Measurements from ENCODE around the gene RFLNA.

The RFLNA gene

DNA sequence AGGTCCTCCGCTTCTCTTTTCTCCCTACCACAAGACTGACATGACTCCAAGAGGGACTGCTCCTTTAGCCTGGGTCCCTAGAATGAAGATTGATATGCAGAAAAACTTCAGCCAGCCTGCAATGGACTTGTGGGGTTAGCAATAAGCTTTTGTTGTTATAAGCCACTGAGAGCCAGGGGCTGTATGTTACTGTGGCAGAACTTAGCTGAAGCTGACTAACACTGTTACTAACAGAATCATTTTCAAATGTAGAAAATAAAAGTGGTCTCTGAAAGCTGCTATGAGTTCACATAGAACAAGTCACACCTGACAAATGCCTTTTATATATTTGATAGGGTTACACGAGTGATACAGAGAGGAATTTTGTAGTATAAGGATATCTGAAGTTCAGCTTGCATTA is 13.6 kb upstream of the RFLNA start:
- Histone ChIP-seq H3K27ac (ENCODE audit: low read depth, low read length) (no peak overlapping the region), H3K9ac (ENCODE audit: low read length in 5 of 5) (no peak overlapping the region), H3K36me3 (ENCODE audit: control insufficient read depth in 5 of 5, insufficient read depth in 5 of 5, low read length in 5 of 5) (no peaks in the 10 kb centered on the region), H3K27me3 (ENCODE audit: control insufficient read depth in 5 of 5, insufficient read depth in 4 of 5, low read length in 5 of 5) (peaks cover 9 to 43% (median 25%) of the 10 kb centered on the region in 5 donors), H3K9me3 (ENCODE audit: control insufficient read depth in 5 of 5, low read length in 5 of 5) (peaks cover 3 to 18% (median 9%) of the 10 kb centered on the region in 5 donors), H3K4me3 (ENCODE audit: low read depth in 1 of 5, low read length in 5 of 5) (no peak overlapping the region), H3K4me1 (ENCODE audit: control insufficient read depth in 5 of 5, insufficient read depth in 5 of 5, low read length in 5 of 5) (peaks cover 0 to 15% (median 3%) of the 10 kb centered on the region in 5 donors)

DNA sequence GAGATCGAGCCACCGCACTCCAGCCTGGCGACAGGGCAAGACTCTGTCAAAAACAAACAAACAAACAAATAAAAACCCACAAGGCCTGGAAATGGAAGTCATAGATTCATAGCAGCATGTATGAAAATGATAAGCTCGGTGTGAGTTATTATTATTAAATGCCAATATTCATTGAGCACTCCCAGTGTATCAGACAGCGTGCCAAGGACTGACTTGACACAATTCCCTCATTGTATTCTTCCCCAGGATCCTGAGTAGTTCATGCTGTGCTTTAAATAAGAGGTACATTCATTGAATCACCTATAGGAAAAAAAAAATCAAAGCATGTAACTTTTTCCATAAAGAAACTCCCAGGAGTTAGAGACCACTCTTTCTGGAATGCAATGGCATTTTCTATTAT is 12.6 kb upstream of the RFLNA start:
- Histone ChIP-seq H3K27ac (ENCODE audit: low read depth, low read length) (no peak overlapping the region), H3K9me3 (ENCODE audit: control insufficient read depth in 5 of 5, low read length in 5 of 5) (peaks cover 3 to 18% (median 9%) of the 10 kb centered on the region in 5 donors), H3K9ac (ENCODE audit: low read length in 5 of 5) (no peak overlapping the region), H3K36me3 (ENCODE audit: control insufficient read depth in 5 of 5, insufficient read depth in 5 of 5, low read length in 5 of 5) (no peaks in the 10 kb centered on the region), H3K4me3 (ENCODE audit: low read depth in 1 of 5, low read length in 5 of 5) (no peak overlapping the region), H3K27me3 (ENCODE audit: control insufficient read depth in 5 of 5, insufficient read depth in 4 of 5, low read length in 5 of 5) (peaks cover 9 to 36% (median 19%) of the 10 kb centered on the region in 5 donors), H3K4me1 (ENCODE audit: control insufficient read depth in 5 of 5, insufficient read depth in 5 of 5, low read length in 5 of 5) (peaks cover 0 to 15% (median 3%) of the 10 kb centered on the region in 5 donors)

DNA sequence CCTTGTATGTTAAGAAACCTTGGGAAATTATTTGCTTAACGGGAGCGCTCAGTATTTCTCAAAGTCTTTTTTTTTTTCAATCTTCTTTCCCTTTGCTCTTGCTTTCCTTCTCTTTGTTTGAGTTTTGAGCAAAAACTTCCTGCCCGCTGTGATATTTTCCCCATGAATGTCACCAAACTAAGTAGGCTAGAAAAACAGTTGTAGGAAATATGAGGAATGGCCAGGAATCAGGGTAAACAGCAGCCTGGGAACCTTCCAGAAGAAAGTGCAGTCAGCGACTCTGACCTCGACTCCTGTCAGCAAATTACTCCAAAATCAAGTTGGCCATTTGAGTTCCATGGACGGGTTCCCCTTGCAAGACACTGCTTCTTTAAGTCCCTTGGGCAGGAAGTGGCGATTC is 11.6 kb upstream of the RFLNA start:
- peaks cover 3 to 23% (median 16%) of the 10 kb centered on the region in 5 donors for H3K9me3 ChIP-seq (ENCODE audit: control insufficient read depth in 5 of 5, low read length in 5 of 5)
- peaks cover 0 to 13% (median 3%) of the 10 kb centered on the region in 5 donors for H3K4me1 ChIP-seq (ENCODE audit: control insufficient read depth in 5 of 5, insufficient read depth in 5 of 5, low read length in 5 of 5)
- H3K4me3 ChIP-seq (ENCODE audit: low read depth in 1 of 5, low read length in 5 of 5) = no peak overlapping the region
- H3K27me3 ChIP-seq (ENCODE audit: control insufficient read depth in 5 of 5, insufficient read depth in 4 of 5, low read length in 5 of 5) = peaks cover 9 to 31% (median 14%) of the 10 kb centered on the region in 5 donors
- no peak overlapping the region for H3K27ac ChIP-seq (ENCODE audit: low read depth, low read length)
- H3K9ac ChIP-seq (ENCODE audit: low read length in 5 of 5) = no peak overlapping the region
- H3K36me3 ChIP-seq (ENCODE audit: control insufficient read depth in 5 of 5, insufficient read depth in 5 of 5, low read length in 5 of 5) = no peaks in the 10 kb centered on the region

DNA sequence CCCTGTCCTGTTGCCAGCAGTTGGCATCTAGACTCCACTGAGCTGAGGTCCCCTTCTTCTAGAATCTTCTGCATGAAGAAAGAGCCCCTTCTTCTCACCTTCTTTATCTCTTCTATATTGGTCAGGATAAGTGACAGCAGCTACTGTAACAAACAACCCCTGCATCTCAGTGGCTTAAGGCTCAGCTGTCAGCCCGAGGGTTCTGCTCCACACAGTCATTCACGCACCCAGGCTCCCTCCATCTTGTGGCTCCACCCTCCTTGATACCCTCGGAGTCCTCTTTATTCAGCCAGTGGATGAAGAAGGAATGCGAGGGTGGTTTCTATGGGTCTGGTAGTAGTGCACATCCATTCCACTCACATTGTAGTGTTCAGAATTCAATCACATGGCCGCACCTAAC is 10.5 kb upstream of the RFLNA start:
- Histone ChIP-seq H3K27me3 (ENCODE audit: control insufficient read depth in 5 of 5, insufficient read depth in 4 of 5, low read length in 5 of 5) (peaks cover 0 to 23% (median 5%) of the 10 kb centered on the region in 5 donors), H3K9ac (ENCODE audit: low read length in 5 of 5) (no peak overlapping the region), H3K27ac (ENCODE audit: low read depth, low read length) (no peak overlapping the region), H3K4me1 (ENCODE audit: control insufficient read depth in 5 of 5, insufficient read depth in 5 of 5, low read length in 5 of 5) (peaks cover 2 to 17% (median 4%) of the 10 kb centered on the region in 5 donors), H3K36me3 (ENCODE audit: control insufficient read depth in 5 of 5, insufficient read depth in 5 of 5, low read length in 5 of 5) (no peaks in the 10 kb centered on the region), H3K4me3 (ENCODE audit: low read depth in 1 of 5, low read length in 5 of 5) (no peak overlapping the region), H3K9me3 (ENCODE audit: control insufficient read depth in 5 of 5, low read length in 5 of 5) (peaks cover 3 to 26% (median 16%) of the 10 kb centered on the region in 5 donors)

DNA sequence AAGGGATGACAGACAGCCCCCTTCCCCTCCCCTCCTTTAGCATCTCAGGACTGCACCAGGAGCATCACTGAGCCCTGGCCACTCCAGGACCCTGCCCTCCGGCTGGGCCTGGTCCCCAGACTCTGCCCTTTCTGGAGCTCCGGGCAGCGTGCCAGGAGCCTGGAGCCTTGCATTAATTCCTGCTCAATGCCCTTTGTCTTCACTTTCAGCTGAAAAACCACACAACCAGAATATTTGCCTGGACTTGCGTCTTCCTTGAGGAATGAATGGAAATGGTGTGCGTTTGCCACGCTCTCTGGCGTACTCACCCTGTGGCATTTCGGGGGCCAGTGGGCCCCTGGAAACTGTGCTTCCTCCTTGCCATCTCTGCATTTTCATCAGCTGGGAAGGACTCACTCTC is 8.5 kb upstream of the RFLNA start:
- Histone ChIP-seq H3K27ac (ENCODE audit: low read depth, low read length) (no peak overlapping the region), H3K9me3 (ENCODE audit: control insufficient read depth in 5 of 5, low read length in 5 of 5) (peaks cover 0 to 22% (median 16%) of the 10 kb centered on the region in 5 donors), H3K4me1 (ENCODE audit: control insufficient read depth in 5 of 5, insufficient read depth in 5 of 5, low read length in 5 of 5) (peaks cover 0 to 18% (median 6%) of the 10 kb centered on the region in 5 donors), H3K4me3 (ENCODE audit: low read depth in 1 of 5, low read length in 5 of 5) (no peak overlapping the region), H3K27me3 (ENCODE audit: control insufficient read depth in 5 of 5, insufficient read depth in 4 of 5, low read length in 5 of 5) (peaks cover 0 to 12% (median 0%) of the 10 kb centered on the region in 5 donors), H3K36me3 (ENCODE audit: control insufficient read depth in 5 of 5, insufficient read depth in 5 of 5, low read length in 5 of 5) (no peaks in the 10 kb centered on the region), H3K9ac (ENCODE audit: low read length in 5 of 5) (no peak overlapping the region)

DNA sequence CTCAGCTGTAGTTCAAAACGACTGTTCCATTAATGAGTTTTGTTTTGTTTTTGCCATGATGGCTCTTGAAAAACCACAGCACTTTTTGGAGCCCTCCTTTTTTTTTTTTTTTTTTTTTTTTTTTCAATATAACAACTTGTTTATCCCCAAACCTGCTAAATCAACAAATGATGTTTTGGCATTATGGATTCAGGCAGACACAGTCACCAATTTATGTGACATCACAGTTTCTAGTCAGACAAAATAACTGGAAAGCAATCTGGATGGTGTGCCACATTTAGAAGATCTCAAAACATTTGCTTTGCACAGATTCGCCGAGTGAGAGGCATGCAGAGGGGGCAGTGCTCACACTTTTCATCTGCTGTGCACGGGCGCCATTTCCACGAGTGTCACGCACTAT is 7.9 kb upstream of the RFLNA start:
- H3K4me3 ChIP-seq (ENCODE audit: low read depth in 1 of 5, low read length in 5 of 5) = no peak overlapping the region

DNA sequence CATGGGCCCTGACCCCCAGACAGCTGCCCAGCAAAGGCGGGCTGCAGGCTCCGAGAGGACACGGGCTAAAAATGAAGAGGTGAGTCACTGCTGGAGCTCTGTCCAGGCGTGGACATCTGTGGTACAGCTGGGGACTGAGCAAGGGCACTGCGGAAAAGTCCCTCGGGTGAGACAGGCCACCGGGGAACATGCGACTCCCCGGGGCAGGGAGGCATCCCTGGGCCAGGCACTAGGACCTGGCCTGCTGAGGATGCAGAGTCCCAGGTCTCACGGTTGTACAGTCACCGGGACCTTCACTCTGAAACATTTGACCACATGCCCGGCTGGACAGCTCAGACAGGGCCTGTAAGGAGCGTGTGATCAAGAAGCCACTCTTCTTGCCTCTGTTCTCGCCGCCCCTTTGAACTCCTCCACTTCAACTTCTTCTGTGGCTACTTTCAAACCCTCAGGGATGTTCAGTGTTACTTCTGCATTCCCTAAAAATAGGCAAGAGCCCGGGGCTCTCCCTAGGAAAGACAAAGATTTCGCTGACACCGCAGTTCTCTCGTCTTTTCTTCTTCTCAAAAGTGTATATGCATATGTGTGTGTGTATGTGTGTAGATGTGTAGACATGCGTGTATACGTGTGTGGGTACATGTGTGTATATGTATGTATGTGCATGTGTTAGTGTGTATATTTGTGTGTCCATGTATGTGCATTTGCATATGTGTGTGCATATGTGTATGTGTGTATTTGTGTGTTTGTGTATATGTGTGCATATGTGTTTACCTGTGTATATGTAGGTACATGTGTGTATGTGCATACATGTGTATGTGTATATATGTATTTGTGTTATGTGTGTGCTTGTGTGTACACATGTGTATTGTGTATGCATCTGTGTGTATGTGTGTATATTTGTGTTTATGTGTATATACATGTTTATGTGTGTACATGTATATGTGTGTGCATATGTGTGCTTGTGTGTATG is 5.0 kb upstream of the RFLNA start:
- H3K27ac ChIP-seq (ENCODE audit: low read depth, low read length) = no peak overlapping the region
- no peaks in the 10 kb centered on the region for H3K36me3 ChIP-seq (ENCODE audit: control insufficient read depth in 5 of 5, insufficient read depth in 5 of 5, low read length in 5 of 5)
- H3K4me3 ChIP-seq (ENCODE audit: low read depth in 1 of 5, low read length in 5 of 5) = no peak overlapping the region
- H3K27me3 ChIP-seq (ENCODE audit: control insufficient read depth in 5 of 5, insufficient read depth in 4 of 5, low read length in 5 of 5) = peaks cover 0 to 15% (median 0%) of the 10 kb centered on the region in 5 donors
- H3K9ac ChIP-seq (ENCODE audit: low read length in 5 of 5) = no peak overlapping the region
- peaks cover 0 to 26% (median 8%) of the 10 kb centered on the region in 5 donors for H3K4me1 ChIP-seq (ENCODE audit: control insufficient read depth in 5 of 5, insufficient read depth in 5 of 5, low read length in 5 of 5)
- H3K9me3 ChIP-seq (ENCODE audit: control insufficient read depth in 5 of 5, low read length in 5 of 5) = peaks cover 0 to 15% (median 8%) of the 10 kb centered on the region in 5 donors

More for the DNA sequence above, 7.9 kb upstream of the RFLNA start:
- Histone ChIP-seq H3K9ac (ENCODE audit: low read length in 5 of 5) (no peak overlapping the region), H3K4me1 (ENCODE audit: control insufficient read depth in 5 of 5, insufficient read depth in 5 of 5, low read length in 5 of 5) (peaks cover 0 to 18% (median 6%) of the 10 kb centered on the region in 5 donors), H3K36me3 (ENCODE audit: control insufficient read depth in 5 of 5, insufficient read depth in 5 of 5, low read length in 5 of 5) (no peaks in the 10 kb centered on the region), H3K27ac (ENCODE audit: low read depth, low read length) (no peak overlapping the region), H3K9me3 (ENCODE audit: control insufficient read depth in 5 of 5, low read length in 5 of 5) (peaks cover 0 to 22% (median 16%) of the 10 kb centered on the region in 5 donors), H3K27me3 (ENCODE audit: control insufficient read depth in 5 of 5, insufficient read depth in 4 of 5, low read length in 5 of 5) (peaks cover 0 to 12% (median 0%) of the 10 kb centered on the region in 5 donors)

DNA sequence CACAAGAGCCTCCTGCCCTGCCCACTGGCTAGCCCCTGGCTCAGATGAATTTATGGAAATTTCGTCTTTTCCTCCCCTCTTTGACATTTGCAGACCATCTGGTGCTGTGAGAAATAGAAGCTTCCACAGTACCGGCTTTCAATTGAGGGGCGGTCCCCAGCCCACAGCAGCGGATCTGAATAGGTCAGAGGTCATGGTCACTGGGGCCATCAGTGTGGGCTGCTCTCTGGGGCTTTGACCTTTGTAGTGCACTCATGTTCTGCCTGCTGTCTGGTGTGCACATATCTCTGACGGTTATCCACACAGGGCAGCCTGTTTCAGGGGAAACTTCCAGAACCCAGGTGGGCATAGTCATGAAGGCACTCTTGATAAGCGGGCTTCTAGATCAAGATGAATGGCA is 2.5 kb upstream of the RFLNA start:
- no peak overlapping the region for H3K27ac ChIP-seq (ENCODE audit: low read depth, low read length)
- peaks cover 0 to 40% (median 16%) of the 10 kb centered on the region in 5 donors for H3K4me1 ChIP-seq (ENCODE audit: control insufficient read depth in 5 of 5, insufficient read depth in 5 of 5, low read length in 5 of 5)

DNA sequence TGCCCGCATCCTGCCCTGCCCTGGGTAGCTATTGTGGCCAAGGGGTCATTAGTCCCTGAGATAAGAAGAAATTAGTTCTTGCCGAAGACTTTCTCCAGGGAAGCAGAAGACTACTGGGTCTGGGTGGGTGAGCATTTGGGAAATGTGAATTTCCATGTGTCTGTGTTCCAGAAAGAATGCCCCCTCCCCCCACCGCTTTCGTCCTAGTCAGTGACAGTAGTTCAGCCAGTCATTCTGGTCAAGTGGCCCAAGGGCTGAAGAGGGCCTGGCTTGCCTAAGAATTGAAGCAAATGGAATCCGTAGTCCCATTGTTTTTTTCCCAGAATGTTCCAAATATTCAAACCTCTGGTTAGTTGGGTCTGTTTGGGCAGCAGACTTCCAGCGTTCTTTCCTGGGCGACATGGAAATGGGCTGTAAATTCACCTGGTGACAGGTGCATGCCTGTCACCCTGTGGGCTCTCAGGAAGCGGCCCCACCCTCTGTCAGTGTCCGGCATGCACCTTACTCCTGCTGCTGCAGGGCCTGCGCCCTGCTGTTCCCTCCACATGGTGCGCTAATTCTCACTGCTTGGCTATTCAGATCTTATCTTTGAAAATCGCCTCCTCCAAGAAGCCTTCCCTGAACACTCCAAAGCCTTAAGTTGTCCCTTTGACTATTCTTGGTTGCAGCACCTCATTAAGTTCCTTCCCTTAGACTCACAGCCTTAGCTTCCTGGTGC is 1.4 kb upstream of the RFLNA start:
- peaks cover 12 to 30% (median 28%) of the 10 kb centered on the region in 5 donors for H3K27me3 ChIP-seq (ENCODE audit: control insufficient read depth in 5 of 5, insufficient read depth in 4 of 5, low read length in 5 of 5)

More for the DNA sequence above, 2.5 kb upstream of the RFLNA start:
- Histone ChIP-seq H3K4me3 (ENCODE audit: low read depth in 1 of 5, low read length in 5 of 5) (no peak overlapping the region), H3K9me3 (ENCODE audit: control insufficient read depth in 5 of 5, low read length in 5 of 5) (peaks cover 0 to 8% (median 6%) of the 10 kb centered on the region in 5 donors), H3K9ac (ENCODE audit: low read length in 5 of 5) (no peak overlapping the region), H3K27me3 (ENCODE audit: control insufficient read depth in 5 of 5, insufficient read depth in 4 of 5, low read length in 5 of 5) (peaks cover 6 to 24% (median 17%) of the 10 kb centered on the region in 5 donors), H3K36me3 (ENCODE audit: control insufficient read depth in 5 of 5, insufficient read depth in 5 of 5, low read length in 5 of 5) (no peaks in the 10 kb centered on the region)

More for the DNA sequence above, 1.4 kb upstream of the RFLNA start:
- Histone ChIP-seq H3K4me1 (ENCODE audit: control insufficient read depth in 5 of 5, insufficient read depth in 5 of 5, low read length in 5 of 5) (peaks cover 0 to 40% (median 16%) of the 10 kb centered on the region in 5 donors), H3K36me3 (ENCODE audit: control insufficient read depth in 5 of 5, insufficient read depth in 5 of 5, low read length in 5 of 5) (no peaks in the 10 kb centered on the region), H3K4me3 (ENCODE audit: low read depth in 1 of 5, low read length in 5 of 5) (no peak overlapping the region), H3K27ac (ENCODE audit: low read depth, low read length) (no peak overlapping the region), H3K9me3 (ENCODE audit: control insufficient read depth in 5 of 5, low read length in 5 of 5) (peaks cover 0 to 1% (median 0%) of the 10 kb centered on the region in 5 donors), H3K9ac (ENCODE audit: low read length in 5 of 5) (no peak overlapping the region)
